Measurements from ENCODE around the gene ASCL2. TPM values are rescaled to one million over a fixed set of nuclear protein-coding genes. Genes with fewer than 3 reads are reported as not detected.

ASCL2 gene
- total RNA-seq, 1 donor from 2014 or later: 0.80 TPM

DNA sequence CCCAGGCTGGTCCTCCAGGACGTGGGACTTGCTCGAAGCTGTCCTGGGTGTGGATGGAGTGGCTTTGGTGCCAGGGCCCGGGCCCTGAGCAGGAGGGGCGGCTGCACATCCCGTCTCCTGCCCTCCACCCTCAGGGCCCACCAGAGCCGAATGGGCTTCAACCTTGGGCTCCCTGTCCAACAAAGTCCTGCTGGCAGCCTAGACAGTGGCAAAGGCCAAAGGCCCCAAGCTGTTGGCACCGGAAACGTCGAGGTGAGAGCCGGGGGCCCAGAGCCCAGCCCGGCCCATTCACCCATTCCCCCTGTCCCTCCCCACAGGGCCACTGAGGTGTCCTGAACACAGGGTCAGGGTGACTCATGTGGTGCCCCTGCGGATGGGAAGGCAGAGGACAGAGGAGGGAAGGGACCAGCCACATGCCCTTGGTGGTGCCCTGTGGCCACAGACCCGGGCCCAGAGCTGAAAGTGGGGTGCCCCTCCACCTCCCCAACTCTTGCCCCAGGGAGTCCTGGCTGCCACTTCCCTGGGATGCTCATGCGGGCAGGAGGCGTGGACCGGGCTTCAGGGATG lies 40.5 kb upstream of the ASCL2 start:
- intact Hi-C loops (cut with DNase I): loop anchor here (10.0 kb wide), 1 partner anchor 1476 kb away; the partner anchor contains the start of gene CD151
- no peak for DNase-seq (ENCODE audit: low spot score)
- ATAC-seq: no peak

DNA sequence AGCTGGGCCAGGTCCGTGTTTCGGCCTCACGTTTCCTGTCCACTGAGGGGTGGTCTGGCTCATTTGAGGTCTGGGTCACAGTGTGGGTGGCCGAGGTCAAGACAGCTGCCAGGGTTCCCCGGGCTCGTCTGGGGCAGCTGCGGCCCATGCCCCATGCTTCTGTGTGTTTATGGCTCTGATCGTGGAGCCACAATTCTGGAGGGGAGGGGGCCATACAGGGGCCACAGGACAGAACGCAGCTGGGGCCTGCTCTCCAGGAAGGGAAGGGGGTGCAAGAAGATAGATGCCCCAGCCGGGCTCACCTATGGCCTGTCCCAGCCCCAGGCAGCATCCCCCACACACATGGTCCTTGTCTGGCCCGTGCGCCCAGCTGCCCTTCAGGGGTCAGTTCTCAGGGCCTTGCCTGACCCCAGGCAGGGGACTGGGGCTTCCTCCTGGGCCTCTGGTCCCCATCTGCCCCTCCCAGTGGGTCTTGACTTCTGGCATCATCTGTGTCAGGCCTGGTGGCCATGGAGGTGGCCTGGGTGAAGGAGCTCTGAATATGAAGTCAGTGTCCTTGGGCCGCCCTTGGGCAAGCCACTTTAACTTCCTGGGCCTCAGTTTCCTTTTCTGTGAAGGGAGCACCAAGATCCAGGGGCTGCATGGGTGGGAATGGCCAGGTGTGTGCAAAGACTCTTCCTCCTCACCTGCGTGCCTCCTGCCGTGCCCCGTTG lies 39.8 kb upstream of the ASCL2 start:
- intact Hi-C loops (cut with DNase I): loop anchor here (10.0 kb wide), 1 partner anchor 1475 kb away; the partner anchor contains the start of gene CD151
- ATAC-seq: no peak
- DNase-seq (ENCODE audit: low spot score): no peak

DNA sequence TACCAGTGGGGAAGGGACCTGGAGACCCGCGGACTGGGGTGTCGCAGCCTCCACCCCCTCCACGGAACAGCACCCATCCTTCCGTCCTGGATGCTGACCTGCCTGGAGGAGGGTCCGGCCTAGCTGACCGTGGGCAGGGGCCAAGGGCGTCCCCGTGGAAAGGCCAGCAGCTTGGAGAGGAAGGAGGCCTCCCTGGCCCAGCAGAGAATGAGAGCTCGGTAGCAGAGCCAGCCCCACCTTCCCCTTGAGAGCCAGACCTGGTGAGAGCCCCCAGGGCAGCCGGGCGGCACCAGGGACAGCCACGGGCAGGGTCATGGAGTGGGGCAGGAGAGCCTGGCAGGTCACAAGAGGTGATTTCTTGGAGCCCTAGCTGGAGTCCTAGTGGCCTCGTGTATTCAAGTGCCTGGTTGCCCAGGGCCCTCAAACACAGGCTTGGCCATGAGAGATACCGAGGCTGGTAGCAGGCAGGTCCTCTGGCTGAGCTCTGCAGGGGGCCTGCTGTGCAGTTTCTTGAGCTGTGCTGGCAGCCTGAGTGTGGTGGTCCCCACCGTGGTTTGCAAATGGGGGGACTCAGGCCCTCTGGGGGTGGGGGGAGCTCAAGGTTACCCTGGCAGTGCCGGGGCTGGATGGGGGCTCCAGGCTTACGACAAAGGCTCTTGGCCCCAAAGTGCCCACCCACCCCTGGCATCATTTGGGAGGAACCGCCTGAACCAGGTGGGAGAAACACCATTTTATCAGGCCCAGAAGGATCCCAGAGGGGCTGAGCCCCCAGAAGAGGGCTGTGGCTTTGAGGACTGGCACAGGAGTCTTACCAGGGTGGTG lies 39.1 kb upstream of the ASCL2 start:
- no peak for ATAC-seq
- peak; percentile 56 for DNase-seq (ENCODE audit: low spot score)
- intact Hi-C loops (cut with DNase I): loop anchor here (5.0 to 10.0 kb wide), 4 partner anchors 68 to 1475 kb away; partner anchors contain the start of genes CD151 and CD81

DNA sequence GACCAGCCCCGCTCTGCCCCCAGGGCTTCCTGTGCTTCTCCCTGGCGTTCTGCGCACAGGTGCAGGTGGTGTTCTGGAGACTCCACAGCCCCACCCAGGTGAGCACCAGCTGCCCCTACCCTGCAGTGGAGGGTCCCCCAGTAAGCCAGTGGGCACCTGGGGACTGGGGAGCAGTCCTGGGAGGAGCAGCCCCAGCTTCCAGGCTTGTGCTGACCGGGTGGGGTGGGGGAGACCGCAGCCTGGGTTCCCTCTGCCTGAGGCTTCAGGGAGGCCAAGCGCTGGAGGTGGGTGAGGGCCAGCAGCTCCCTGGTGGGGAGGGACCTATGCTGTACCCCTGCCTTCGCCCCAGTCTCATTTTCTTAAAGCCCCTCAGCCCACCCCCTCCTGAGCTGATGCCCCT lies 38.3 kb upstream of the ASCL2 start:
- intact Hi-C loops (cut with DNase I): loop anchor here (5.0 to 10.0 kb wide), 3 partner anchors 69 to 586 kb away; partner anchors contain the start of gene CD81
- ATAC-seq (no peak), DNase-seq (ENCODE audit: low spot score) (peak; percentile 53)

DNA sequence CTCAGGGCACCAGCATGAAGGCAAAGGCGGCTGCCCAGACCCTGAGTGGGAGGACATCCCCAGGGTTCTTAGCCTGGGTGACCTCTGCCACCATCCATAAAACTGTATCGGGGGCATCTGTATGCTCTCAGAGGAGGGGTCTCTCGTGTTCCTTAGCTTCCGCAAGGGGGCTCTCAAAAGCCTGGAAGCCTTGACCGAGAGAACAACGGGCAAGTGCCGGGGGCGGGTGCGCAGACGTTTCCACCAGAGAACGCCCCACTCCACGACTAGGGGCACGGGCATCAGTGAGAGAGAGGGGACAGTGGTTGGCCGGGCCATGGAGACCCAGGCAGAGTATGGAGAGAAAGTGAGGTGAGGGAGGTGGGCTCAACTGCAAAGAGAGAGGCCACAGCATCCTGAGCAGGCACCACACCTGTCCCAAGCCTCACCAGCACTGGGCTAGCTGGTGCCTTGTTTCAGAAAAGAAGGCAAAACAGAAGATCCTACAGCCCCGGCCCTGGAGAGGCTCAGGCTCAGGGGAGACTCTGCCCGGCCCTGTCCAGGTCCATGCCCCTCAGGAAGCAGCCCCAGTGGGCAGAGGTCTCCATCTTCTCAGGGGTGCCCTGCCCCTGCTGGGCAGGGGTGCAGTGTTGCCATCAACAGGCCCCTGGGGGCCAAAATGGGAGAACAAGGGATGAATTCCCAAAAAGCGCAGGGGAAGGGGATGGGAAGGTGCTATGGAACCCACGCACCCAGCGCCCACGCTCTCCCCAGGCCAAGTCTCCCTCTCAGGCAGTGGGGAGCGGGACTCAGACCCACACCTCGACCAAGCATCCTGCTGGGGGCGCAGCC lies 37.3 kb upstream of the ASCL2 start:
- DNase-seq (ENCODE audit: low spot score) (peak; percentile 55), ATAC-seq (no peak)
- intact Hi-C loops (cut with DNase I): loop anchor here (5.0 to 10.0 kb wide), 3 partner anchors 70 to 587 kb away; partner anchors contain the start of gene CD81

DNA sequence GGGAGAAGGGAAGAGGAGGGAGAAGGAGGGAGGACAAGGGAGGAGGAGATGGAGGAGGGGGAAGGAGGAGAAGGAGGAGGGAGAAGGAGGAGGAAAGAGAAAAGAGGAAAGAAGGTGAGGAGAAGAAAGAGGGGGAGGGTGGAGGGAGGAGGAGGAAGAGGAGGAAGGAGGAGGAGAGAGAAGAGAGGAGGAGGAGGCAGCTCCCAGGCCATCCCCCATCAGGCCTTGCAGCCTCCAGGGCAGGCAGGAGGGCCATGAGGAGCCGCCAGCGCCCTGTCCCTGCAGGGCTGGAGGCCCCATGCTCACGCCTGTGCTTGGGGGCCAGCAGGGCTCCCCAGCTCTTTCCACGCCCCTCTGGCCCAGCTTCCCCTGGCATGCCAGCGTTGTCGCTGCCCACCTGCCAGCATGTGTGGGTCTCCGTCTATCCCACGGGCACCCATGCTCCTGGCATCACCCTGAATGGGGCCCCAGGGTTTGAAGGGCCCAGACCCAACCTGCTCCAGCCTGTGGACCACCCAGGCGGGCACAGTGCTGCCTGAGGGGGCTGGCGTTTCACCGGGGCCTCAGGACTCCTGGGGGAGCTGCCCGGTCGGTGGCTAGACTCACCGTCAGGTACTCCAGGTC lies 36.6 kb upstream of the ASCL2 start:
- intact Hi-C loops (cut with DNase I): loop anchor here (5.0 to 10.0 kb wide), 3 partner anchors 70 to 588 kb away; partner anchors contain the start of gene CD81
- DNase-seq (ENCODE audit: low spot score) (peak; percentile 73), ATAC-seq (peak; percentile 61)

DNA sequence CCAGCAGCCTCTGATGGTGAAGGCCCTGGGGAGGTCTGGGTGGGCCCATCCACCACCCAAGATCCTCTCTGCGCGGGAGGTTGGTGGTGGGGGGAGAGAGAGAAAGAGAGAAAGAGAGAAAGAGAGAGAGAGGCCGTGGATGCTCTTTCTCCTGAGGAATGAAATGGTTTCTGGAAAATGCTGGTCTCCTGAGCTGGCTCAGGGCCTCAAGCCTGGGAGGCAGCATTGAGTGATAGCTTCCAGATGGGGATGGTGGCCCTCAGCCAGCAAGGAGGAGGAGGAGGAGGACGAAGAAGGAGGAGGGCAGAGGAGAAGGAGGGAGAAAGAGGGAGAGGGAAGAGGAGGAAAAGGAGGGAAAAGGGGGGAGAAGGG lies 36.0 kb upstream of the ASCL2 start:
- intact Hi-C loops (cut with DNase I): loop anchor here (5.0 to 10.0 kb wide), 3 partner anchors 71 to 588 kb away; partner anchors contain the start of gene CD81
- DNase-seq (ENCODE audit: low spot score): peak; percentile 95
- ATAC-seq: peak; percentile 85

DNA sequence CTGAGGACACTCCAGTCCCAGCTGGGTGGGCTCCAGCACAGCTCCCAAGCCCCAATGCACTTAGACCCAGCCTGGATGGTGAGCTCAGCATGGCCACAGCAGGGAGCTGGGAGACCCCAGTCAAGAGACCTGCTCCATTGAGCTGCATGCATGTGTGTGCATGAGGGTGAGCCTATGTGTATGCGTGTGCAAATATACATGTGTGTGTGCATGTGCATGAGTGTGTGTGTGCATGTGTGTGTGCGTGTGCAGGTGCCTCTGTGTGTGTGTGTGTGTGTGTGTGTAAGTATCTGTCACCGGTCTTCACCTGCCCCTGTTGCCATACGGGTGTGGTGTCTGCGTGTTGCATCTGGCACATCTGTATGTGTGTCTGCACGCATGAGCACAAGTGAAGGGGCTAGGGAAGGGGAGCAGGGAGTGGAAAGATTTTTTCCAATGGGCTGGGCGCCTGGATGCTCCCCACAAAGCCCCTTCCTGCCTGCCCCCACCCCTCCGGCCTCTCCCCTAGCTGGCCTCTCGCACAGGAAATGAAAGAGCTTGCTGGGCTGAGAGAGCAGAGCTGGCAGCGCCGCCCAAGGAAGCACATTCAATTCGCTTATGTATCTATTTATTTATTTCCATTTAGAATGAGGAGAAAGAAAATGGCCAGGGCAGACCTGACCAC lies 35.5 kb upstream of the ASCL2 start:
- peak; percentile 74 for DNase-seq (ENCODE audit: low spot score)
- peak; percentile 35 for ATAC-seq
- intact Hi-C loops (cut with DNase I): loop anchor here (2.0 to 10.0 kb wide), 4 partner anchors 71 to 589 kb away; partner anchors contain the start of gene CD81

DNA sequence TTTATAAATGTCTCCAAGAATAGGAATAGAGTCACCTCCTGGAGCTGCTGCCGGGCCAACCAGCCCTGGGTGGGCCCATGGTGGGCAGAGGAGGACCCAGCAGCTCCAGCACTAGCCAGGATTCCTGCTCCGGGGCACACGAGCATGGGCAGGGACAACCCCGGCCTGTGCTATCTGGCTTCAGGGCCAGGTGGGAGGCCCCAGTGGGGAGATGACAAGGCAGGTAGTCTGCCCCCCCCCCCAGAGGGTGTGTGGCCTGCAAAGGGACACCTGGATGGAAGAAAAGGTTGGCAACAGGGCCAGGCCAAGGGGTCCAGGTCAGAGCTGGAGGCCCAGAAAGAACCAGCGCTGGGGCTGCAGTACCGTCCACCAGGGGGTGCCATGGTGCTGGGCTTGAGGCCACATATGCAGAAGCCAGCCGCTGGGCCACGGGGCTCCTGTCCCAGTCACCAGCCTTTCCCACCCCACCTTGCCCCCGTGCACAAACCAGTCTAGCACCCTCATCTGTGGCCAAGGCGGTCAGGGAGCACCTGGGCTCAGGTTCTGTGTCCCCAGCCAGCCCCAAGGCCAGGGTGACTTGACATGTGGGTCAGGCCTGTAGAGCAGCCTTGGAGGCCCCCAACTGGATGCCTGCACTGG lies 34.9 kb upstream of the ASCL2 start:
- peak; percentile 70 for ATAC-seq
- peak; percentile 96 for DNase-seq (ENCODE audit: low spot score)
- intact Hi-C loops (cut with DNase I): loop anchor here (2.0 to 10.0 kb wide), 4 partner anchors 72 to 590 kb away; partner anchors contain the start of gene CD81

DNA sequence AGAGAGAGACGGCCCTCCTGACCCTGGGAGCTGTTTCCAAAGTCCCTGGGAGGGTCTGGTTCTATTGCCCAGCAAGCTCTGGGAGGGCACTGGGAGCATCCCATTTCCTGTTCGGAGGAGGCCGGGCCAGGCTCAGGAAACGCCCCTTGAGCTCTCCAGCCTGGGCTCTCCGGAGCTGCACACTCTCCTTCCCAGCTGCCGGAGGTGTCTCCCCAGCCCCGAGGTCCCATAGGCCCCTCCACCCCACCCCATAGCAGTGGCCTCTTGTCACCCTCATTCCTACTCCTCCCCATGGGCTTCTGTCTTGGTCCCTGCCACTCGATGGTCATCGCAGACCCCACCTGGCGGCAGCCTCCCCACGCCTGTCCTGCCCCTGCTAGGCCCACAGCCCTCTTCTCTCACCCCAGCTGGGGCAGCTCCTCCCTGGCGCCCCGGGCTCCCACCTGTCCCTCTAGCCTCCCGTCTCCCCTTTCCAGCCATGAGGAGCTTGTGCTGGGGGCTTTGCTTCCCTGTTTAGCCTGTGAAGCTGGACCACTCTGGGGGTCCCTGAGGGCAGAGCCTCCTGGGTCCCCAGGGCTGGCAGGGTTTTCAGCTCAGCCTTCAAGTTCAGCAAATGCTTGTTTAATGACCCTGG lies 34.2 kb upstream of the ASCL2 start:
- ATAC-seq (peak; percentile 22), DNase-seq (ENCODE audit: low spot score) (peak; percentile 62)
- intact Hi-C loops (cut with DNase I): loop anchor here (2.0 to 10.0 kb wide), 4 partner anchors 73 to 590 kb away; partner anchors contain the start of gene CD81

DNA sequence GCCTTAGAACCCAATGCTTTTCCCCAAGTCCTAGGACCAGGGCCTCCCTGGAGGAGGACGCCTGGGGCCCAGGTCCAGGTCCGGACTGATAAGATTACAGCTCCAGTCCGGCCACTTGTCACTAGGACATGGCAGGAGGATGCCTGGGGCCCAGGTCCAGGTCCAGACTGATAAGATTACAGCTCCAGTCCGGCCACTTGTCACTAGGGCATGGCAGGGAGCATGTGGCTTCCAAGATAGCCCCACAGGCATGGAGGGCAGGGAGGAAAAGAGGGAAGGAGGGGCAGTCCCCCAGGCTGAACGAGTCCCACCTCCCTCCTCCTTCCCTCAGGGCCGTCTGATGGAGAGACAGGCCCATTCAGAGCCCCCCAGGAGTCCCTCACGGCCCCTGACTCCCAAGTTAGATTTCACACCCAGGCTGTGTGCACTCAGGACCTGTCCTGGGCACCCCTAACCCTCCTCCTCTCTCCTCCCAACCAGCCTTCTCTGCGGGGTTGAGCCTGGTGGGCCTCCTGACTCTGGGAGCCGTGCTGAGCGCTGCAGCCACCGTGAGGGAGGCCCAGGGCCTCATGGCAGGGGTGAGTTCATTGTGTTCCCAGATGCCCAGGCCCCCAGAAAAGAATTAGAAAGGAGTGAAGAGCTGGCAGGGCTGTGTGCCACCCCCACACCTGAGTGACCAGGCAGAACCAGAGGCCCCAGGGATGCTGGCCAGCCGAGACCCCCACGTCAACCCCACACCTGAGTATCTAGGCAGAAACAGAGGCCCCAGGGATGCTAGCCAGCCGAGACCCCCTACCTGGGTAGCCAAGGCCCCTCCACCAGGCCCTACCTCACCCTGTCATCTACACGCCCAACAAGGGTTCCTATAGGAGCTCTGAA lies 33.5 kb upstream of the ASCL2 start:
- DNase-seq (ENCODE audit: low spot score): peak; percentile 56
- intact Hi-C loops (cut with DNase I): loop anchor here (2.0 to 10.0 kb wide), 3 partner anchors 117 to 591 kb away; no protein-coding TSS in a partner anchor
- ATAC-seq: no peak

DNA sequence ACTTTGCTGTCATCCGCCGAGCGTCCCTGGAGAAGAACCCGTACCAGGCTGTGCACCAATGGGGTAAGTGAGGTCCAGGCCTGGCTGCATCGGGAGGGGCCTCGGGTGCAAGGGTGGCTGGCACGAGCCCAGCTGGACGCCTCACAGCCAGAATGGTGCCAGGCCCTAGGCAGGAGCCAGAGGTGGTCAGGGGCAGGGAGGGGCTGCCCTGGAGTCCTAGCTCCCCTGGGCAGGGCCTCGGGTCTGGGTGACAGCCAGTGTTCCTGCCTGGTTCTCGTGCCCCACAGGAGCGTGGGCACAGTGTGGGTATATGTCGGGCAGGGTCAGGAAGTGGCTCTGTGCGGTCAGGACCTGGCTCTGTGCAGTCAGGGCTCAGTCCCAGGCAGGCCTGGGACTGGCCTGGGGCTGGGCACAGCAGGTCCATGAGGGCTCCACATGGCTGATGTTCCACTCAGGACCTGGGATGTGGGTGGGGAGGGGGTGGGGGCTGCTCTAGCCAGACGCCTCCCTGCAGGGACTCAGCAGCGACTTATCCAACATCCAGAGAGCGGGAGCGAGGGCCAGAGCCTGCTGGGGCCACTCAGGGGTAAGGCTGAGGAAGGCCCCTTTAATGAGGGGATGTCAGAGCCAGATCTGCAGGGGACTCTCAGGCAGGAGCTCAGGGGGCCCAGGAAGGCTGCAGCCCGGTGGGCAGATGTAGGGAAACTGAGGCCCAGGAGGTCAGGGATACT lies 32.7 kb upstream of the ASCL2 start:
- intact Hi-C loops (cut with DNase I): loop anchor here (10.0 kb wide), 2 partner anchors 232 to 592 kb away; no protein-coding TSS in a partner anchor
- DNase-seq (ENCODE audit: low spot score): peak; percentile 60
- no peak for ATAC-seq

DNA sequence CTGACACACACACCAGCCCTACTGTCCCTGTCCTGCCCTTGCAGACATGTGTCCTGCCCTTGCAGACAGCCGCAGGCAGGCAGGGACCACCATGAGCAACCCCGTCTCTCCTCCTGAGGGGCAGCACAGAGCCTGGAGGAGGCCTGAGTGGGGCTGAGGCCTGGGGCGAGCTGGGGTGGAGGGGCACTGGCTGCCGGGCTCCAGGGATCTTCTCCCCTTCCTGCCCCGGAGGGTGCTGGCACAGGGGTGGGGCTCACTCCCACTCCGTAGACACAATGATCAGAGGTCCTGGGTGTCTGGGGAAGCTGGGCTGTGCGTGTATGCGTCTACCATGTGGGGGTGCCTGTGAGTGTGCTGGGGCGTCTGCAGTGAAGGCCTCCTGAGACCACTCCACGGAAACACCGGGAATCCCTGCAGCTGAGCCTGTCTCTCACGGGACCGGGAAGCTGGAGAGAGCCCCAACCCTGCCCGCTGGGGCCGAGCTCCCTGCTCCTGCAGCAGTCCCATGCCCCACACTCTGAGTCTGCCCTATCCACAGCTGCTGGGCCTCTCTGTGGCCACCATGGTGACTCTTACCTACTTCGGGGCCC lies 32.0 kb upstream of the ASCL2 start:
- no peak for DNase-seq (ENCODE audit: low spot score)
- intact Hi-C loops (cut with DNase I): loop anchor here (10.0 kb wide), 2 partner anchors 232 to 592 kb away; no protein-coding TSS in a partner anchor
- ATAC-seq: no peak

DNA sequence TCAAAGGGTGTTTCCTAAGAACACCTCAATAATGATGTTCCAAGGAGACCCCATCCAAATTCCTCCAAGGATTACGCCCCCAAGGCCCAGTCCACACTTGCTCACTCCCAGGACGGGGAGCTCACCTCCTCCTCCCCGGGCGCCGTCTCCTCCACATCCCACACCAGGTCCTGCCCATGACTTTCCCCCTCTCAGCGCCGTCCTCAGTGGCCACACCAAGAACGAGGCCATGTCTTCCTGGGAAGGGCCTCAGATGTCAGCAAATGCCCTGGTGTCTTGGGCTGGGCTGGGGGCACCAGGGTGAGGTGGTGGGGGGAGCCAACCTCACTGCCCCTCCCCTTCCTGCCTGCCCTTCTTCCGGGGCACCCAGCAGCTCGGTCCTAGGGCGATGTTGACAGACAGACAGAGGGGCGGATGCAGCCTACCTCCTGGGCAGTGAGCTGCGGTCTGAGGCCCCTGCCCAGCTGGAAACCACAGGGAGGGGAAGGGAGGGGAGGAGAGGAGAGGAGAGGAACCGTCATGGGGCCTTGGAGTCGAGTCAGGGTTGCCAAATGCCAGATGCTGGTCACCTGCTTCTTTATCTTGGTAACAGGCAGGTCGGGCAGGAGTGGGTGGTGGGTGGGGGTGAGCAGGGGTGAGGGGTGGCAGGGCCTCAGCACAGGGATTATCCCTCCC lies 31.4 kb upstream of the ASCL2 start, which contains the start of the genes C11orf21 and TSPAN32:
Gene C11orf21, minus strand, starts transcription at position 288 of the 675 bp plus-strand sequence. Its CDS starts 110 bp downstream, at position 178.
Gene TSPAN32, plus strand, starts transcription at position 383 of the 675 bp plus-strand sequence. Its CDS starts 137 bp downstream, at position 520.
- ATAC-seq (no peak), DNase-seq (ENCODE audit: low spot score) (peak; percentile 62)
- intact Hi-C loops (cut with DNase I): loop anchor here (10.0 kb wide), 2 partner anchors 233 to 593 kb away; no protein-coding TSS in a partner anchor
